Gastroesophageal sphincter (tissue), 3 donors: ENCODE data around the gene AKIRIN1.

Experiments
- CTCF ChIP-seq, 4 experiments: fragments of 200-600 bp in 2 of 4; fragments of 450-650 bp in 2 of 4; sonication (generic) in 1 of 4; IDR thresholded peaks; one replicate each; pipeline ENCODE4 v1.5.1; 2017 to 2019; ENCODE audit warnings: antibody characterized with exemption in 4 of 4, mild to moderate bottlenecking in 2 of 4, moderate library complexity in 2 of 4
- EP300 ChIP-seq: sonication (generic); formaldehyde crosslinking; IDR thresholded peaks from one replicate; pipeline ENCODE4 v1.6.1; 2017; ENCODE audit warnings: antibody characterized with exemption, mild to moderate bottlenecking
- POLR2A ChIP-seq, 2 donors: fragments of 450-650 bp; IDR thresholded peaks; one replicate each; pipeline ENCODE4 v1.6.1; 2017; ENCODE audit warnings: antibody characterized with exemption in 2 of 2, mild to moderate bottlenecking in 2 of 2, moderate library complexity in 1 of 2
- POLR2AphosphoS5 ChIP-seq: sonication (generic); formaldehyde crosslinking; IDR thresholded peaks from one replicate; pipeline ENCODE4 v1.6.1; 2017; ENCODE audit warnings: antibody characterized with exemption

GRCh38 chr1:38990738-38991637, at the start of gene AKIRIN1:
- TF ChIP-seq CTCF (IDR thresholded peaks at IDR 0.05), result peak in 2 of 4 experiments; percentile 31 to 62
- TF ChIP-seq POLR2A (IDR thresholded peaks at IDR 0.05), result peak; percentile 94 to 96
- TF ChIP-seq POLR2AphosphoS5, result peak; percentile 88
- no peak for TF ChIP-seq EP300
